MM.1S (cell line): ENCODE results near the gene RPN2.

ENCODE experiments used
- EZH2 ChIP-seq: fragments of 300-600 bp; sonication (generic); optimal IDR thresholded peaks from 2 replicates; pipeline ENCODE3; 2017; ENCODE audit warnings: low read depth, mild to moderate bottlenecking, antibody characterized with exemption, low read length, mixed read lengths
- TF ChIP-seq, protein P1 (sequence below): fragments of 300-600 bp; sonication (generic); IDR thresholded peaks from 2 replicates; pipeline ENCODE4 v1.5.1; 2016; ENCODE audit warnings: antibody characterized with exemption, low read length, mixed read lengths

DNA sequence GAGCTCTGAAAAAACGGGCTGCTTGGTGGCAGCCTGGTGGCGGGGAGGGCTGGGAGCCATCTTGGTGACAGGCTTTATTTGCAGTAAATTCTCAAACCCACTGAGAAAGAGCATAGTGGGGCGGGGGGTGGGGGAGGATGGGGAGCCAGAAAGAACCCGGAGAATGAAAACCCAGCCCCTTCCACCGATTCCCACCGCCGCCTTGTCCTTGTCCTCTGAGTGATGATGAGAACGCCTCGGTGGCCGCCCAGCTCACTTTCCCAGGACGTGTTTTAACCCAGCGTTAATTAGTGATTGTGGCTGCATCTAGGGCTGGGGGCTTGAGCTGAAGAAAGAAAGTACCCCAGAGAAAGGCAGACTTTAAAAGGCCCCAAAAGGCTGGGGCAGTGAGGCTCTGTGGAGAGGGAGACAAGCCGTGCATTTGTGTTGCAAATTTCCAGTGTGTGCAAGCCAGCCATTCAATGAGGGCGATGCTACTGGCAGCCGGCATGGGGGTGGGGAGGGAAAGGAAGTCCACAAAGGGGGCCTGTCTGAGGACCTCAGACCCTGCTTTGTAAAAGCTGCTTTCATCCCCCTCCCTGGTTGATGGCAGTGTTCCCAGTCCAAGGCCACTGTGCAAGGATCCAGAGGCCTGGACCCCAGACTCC lies 88.7 kb downstream of the RPN2 start:
- TF ChIP-seq EZH2 = no peak
- TF ChIP-seq, protein P1, sequence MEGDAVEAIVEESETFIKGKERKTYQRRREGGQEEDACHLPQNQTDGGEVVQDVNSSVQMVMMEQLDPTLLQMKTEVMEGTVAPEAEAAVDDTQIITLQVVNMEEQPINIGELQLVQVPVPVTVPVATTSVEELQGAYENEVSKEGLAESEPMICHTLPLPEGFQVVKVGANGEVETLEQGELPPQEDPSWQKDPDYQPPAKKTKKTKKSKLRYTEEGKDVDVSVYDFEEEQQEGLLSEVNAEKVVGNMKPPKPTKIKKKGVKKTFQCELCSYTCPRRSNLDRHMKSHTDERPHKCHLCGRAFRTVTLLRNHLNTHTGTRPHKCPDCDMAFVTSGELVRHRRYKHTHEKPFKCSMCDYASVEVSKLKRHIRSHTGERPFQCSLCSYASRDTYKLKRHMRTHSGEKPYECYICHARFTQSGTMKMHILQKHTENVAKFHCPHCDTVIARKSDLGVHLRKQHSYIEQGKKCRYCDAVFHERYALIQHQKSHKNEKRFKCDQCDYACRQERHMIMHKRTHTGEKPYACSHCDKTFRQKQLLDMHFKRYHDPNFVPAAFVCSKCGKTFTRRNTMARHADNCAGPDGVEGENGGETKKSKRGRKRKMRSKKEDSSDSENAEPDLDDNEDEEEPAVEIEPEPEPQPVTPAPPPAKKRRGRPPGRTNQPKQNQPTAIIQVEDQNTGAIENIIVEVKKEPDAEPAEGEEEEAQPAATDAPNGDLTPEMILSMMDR = no peak
